C1 segment of cervical spinal cord (tissue), 14 donors: ENCODE measurements around the gene RBL1.
"Not testable (repeated sequence)": the region's sequence is repeated elsewhere in the genome, so short reads cannot be mapped to it uniquely, and the experiment has no call there.

Experiments used
- DNase-seq, 14 donors: peaks; one replicate each; lab custom pipeline; 2025; lab: John Stamatoyannopoulos, UW

Gene RBL1

GRCh38 chr20:37072293-37073196, 23.3 kb downstream of the RBL1 start:
- DNase-seq = no peak

GRCh38 chr20:37071481-37071911, 24.3 kb downstream of the RBL1 start:
- no peak for DNase-seq

GRCh38 chr20:37069563-37069962, 26.2 kb downstream of the RBL1 start:
- DNase-seq = not testable (repeated sequence)

- no peak for DNase-seq
Observed at GRCh38 chr20:37066168-37066567, 29.6 kb downstream of the RBL1 start.

GRCh38 chr20:37055276-37055675, 40.5 kb downstream of the RBL1 start:
- no peak for DNase-seq

GRCh38 chr20:37053230-37053950, 42.4 kb downstream of the RBL1 start:
- no peak for DNase-seq

- no peak for DNase-seq
Observed at GRCh38 chr20:37042986-37043972, 52.5 kb downstream of the RBL1 start.

- DNase-seq = not testable (repeated sequence)
Observed at GRCh38 chr20:37039366-37039765, 56.4 kb downstream of the RBL1 start.

- DNase-seq = no peak
Observed at GRCh38 chr20:37032077-37032476, 63.7 kb downstream of the RBL1 start.

GRCh38 chr20:37020636-37021035, 75.2 kb downstream of the RBL1 start:
- no peak for DNase-seq

- DNase-seq = not testable (repeated sequence)
Observed at GRCh38 chr20:37012631-37013030, 83.2 kb downstream of the RBL1 start.

GRCh38 chr20:37011858-37012257, 83.9 kb downstream of the RBL1 start:
- DNase-seq = not testable (repeated sequence)

- no peak for DNase-seq
Observed at GRCh38 chr20:37011147-37011546, 84.7 kb downstream of the RBL1 start.

GRCh38 chr20:37007898-37008649, 87.7 kb downstream of the RBL1 start:
- no peak for DNase-seq

GRCh38 chr20:37005062-37005942, 90.5 kb downstream of the RBL1 start:
- DNase-seq = not testable (repeated sequence)

- DNase-seq = not testable (repeated sequence)
Observed at GRCh38 chr20:37001634-37002033, 94.2 kb downstream of the RBL1 start.

GRCh38 chr20:37000171-37000570, 95.6 kb downstream of the RBL1 start:
- DNase-seq = not testable (repeated sequence)

- no peak for DNase-seq
Observed at GRCh38 chr20:36998652-36999051, 97.1 kb downstream of the RBL1 start.

- no peak for DNase-seq
Observed at GRCh38 chr20:36997121-36997520, 98.7 kb downstream of the RBL1 start.

GRCh38 chr20:36994221-36994620, 101.6 kb downstream of the RBL1 start:
- DNase-seq = not testable (repeated sequence)
